NCI-H82 (cell line): ENCODE measurements around the gene CELF2.

Experiments
- DNase-seq: peaks from one replicate; lab custom pipeline; 2025; lab: John Stamatoyannopoulos, UW

The CELF2 gene

GRCh38 chr10:11004144-11005077, 13.3 kb upstream of the CELF2 start:
- DNase-seq: no peak

GRCh38 chr10:11005725-11006427, 11.8 kb upstream of the CELF2 start:
- no peak for DNase-seq

GRCh38 chr10:11006428-11006825, 11.2 kb upstream of the CELF2 start:
- no peak for DNase-seq

- no peak for DNase-seq
Observed at GRCh38 chr10:11007476-11008020, 10.1 kb upstream of the CELF2 start.

- DNase-seq: no peak
Observed at GRCh38 chr10:11009471-11010308, 8.0 kb upstream of the CELF2 start.

- no peak for DNase-seq
Observed at GRCh38 chr10:11010582-11010981, 7.1 kb upstream of the CELF2 start.

- no peak for DNase-seq
Observed at GRCh38 chr10:11011436-11011835, 6.2 kb upstream of the CELF2 start.

- DNase-seq: no peak
Observed at GRCh38 chr10:11011984-11012383, 5.7 kb upstream of the CELF2 start.

- DNase-seq: no peak
Observed at GRCh38 chr10:11012421-11013295, 5.0 kb upstream of the CELF2 start.

GRCh38 chr10:11013836-11014235, 3.8 kb upstream of the CELF2 start:
- DNase-seq: no peak

GRCh38 chr10:11014671-11015445, 2.8 kb upstream of the CELF2 start:
- no peak for DNase-seq

GRCh38 chr10:11015446-11015934, 2.2 kb upstream of the CELF2 start:
- DNase-seq: peak; percentile 11

- no peak for DNase-seq
Observed at GRCh38 chr10:11017000-11017569, 587 bp upstream of the CELF2 start.

GRCh38 chr10:11018432-11018841, 765 bp downstream of the CELF2 start:
- DNase-seq: no peak

GRCh38 chr10:11018855-11019631, 1.4 kb downstream of the CELF2 start:
- no peak for DNase-seq

- no peak for DNase-seq
Observed at GRCh38 chr10:11019724-11020547, 2.3 kb downstream of the CELF2 start.

GRCh38 chr10:11020548-11020942, 2.9 kb downstream of the CELF2 start:
- DNase-seq: no peak

GRCh38 chr10:11022213-11022612, 4.5 kb downstream of the CELF2 start:
- no peak for DNase-seq
